Measurements from ENCODE around the gene RHEB. TPM values are rescaled to one million over a fixed set of nuclear protein-coding genes. Genes with fewer than 3 reads are reported as not detected.

RHEB gene
- total RNA-seq, 2 donors from 2014 or later, result 66.8 to 67.6 TPM

GRCh38 chr7:151558575-151558974, 38.9 kb upstream of the RHEB start:
- H3K27me3 ChIP-seq, result no peaks in the 10 kb centered on the region
- no peaks in the 10 kb centered on the region for H3K4me1 ChIP-seq
- no peak for TF ChIP-seq CTCF (IDR thresholded peaks at IDR 0.05)
- DNase-seq, result no peak
- H3K9me3 ChIP-seq, result no peaks in the 10 kb centered on the region
- H3K36me3 ChIP-seq, result peaks cover 5% of the 10 kb centered on the region
- intact Hi-C loops (cut with DNase I), result no loop called here
- H3K9ac ChIP-seq (ENCODE audit: low read depth in 2 of 2, low read length in 2 of 2), result no peak overlapping the region
- H3K27ac ChIP-seq, result no peak overlapping the region
- no peak overlapping the region for H3K4me3 ChIP-seq

GRCh38 chr7:151556592-151556991, 36.9 kb upstream of the RHEB start:
- Histone ChIP-seq H3K4me1 (no peaks in the 10 kb centered on the region), H3K4me3 (no peak overlapping the region), H3K27ac (no peak overlapping the region), H3K27me3 (no peaks in the 10 kb centered on the region), H3K9ac (ENCODE audit: low read depth in 2 of 2, low read length in 2 of 2) (no peak overlapping the region), H3K36me3 (peaks cover 5% of the 10 kb centered on the region), H3K9me3 (no peaks in the 10 kb centered on the region)
- intact Hi-C loops (cut with DNase I), result no loop called here
- no peak for DNase-seq
- TF ChIP-seq CTCF (IDR thresholded peaks at IDR 0.05), result no peak

GRCh38 chr7:151553356-151553755, 33.7 kb upstream of the RHEB start:
- H3K27ac ChIP-seq, result no peak overlapping the region
- no peak overlapping the region for H3K4me3 ChIP-seq
- no peak for DNase-seq
- intact Hi-C loops (cut with DNase I), result no loop called here
- H3K27me3 ChIP-seq, result no peaks in the 10 kb centered on the region
- no peaks in the 10 kb centered on the region for H3K36me3 ChIP-seq
- H3K9me3 ChIP-seq, result no peaks in the 10 kb centered on the region
- TF ChIP-seq CTCF (IDR thresholded peaks at IDR 0.05), result no peak
- no peak overlapping the region for H3K9ac ChIP-seq (ENCODE audit: low read depth in 2 of 2, low read length in 2 of 2)
- H3K4me1 ChIP-seq, result no peaks in the 10 kb centered on the region

GRCh38 chr7:151552352-151553028, 32.8 kb upstream of the RHEB start:
- Histone ChIP-seq H3K27me3 (no peaks in the 10 kb centered on the region), H3K4me3 (no peak overlapping the region), H3K9me3 (no peaks in the 10 kb centered on the region), H3K4me1 (no peaks in the 10 kb centered on the region), H3K27ac (no peak overlapping the region), H3K36me3 (no peaks in the 10 kb centered on the region), H3K9ac (ENCODE audit: low read depth in 2 of 2, low read length in 2 of 2) (no peak overlapping the region)
- intact Hi-C loops (cut with DNase I), result no loop called here
- no peak for TF ChIP-seq CTCF (IDR thresholded peaks at IDR 0.05)
- DNase-seq, result peak; percentile 30

GRCh38 chr7:151551820-151552219, 32.1 kb upstream of the RHEB start:
- H3K36me3 ChIP-seq, result no peaks in the 10 kb centered on the region
- no peaks in the 10 kb centered on the region for H3K4me1 ChIP-seq
- no peak overlapping the region for H3K4me3 ChIP-seq
- no peak for DNase-seq
- H3K27ac ChIP-seq, result no peak overlapping the region
- no peaks in the 10 kb centered on the region for H3K9me3 ChIP-seq
- no peak overlapping the region for H3K9ac ChIP-seq (ENCODE audit: low read depth in 2 of 2, low read length in 2 of 2)
- TF ChIP-seq CTCF (IDR thresholded peaks at IDR 0.05), result no peak
- no peaks in the 10 kb centered on the region for H3K27me3 ChIP-seq
- intact Hi-C loops (cut with DNase I), result no loop called here
